ENCODE measurements around the gene TMOD1.
"Not testable (repeated sequence)": the region's sequence is repeated elsewhere in the genome, so short reads cannot be mapped to it uniquely, and the experiment has no call there.

The TMOD1 gene

GRCh38 chr9:97578846-97579245 lies 77.4 kb downstream of the TMOD1 start:
- Histone ChIP-seq H3K4me3 (ENCODE audit: insufficient read depth in 1 of 2, low read depth in 1 of 2, low read length in 2 of 2) (no peak overlapping the region), H3K36me3 (ENCODE audit: control insufficient read depth in 1 of 2, insufficient read depth in 2 of 2, low read depth in 1 of 2, low read length in 2 of 2) (no peaks in the 10 kb centered on the region), H3K27me3 (ENCODE audit: control insufficient read depth in 1 of 2, insufficient read depth in 1 of 2, low read length in 2 of 2) (peaks cover 4 to 11% of the 10 kb centered on the region in 2 experiments), H3K14ac (ENCODE audit: low read length in 2 of 2) (no peak overlapping the region), H2BK15ac (ENCODE audit: low read depth, poor library complexity, severe bottlenecking) (peak overlapping the region; percentile 28), H4K8ac (ENCODE audit: low read length) (no peak overlapping the region), H2BK5ac (ENCODE audit: low read depth, low read length, poor library complexity, severe bottlenecking) (no peak overlapping the region), H3K27ac (ENCODE audit: low read length, poor library complexity, severe bottlenecking) (no peak overlapping the region), H2AK5ac (ENCODE audit: low read length, severe bottlenecking) (no peak overlapping the region), H3K79me1 (replicated peaks; ENCODE audit: low read length, poor library complexity, severe bottlenecking) (no peaks in the 10 kb centered on the region), H3K4me2 (ENCODE audit: low read length, poor library complexity, severe bottlenecking) (no peak overlapping the region), H2BK12ac (ENCODE audit: low read length in 2 of 2) (no peak overlapping the region), H3K23ac (ENCODE audit: low read length in 2 of 2) (no peak overlapping the region), H2BK120ac (ENCODE audit: low read depth, low read length) (no peak overlapping the region), H2AFZ (ENCODE audit: low read depth, low read length) (no peak overlapping the region), H3K4ac (ENCODE audit: low read depth in 1 of 2, low read length in 2 of 2) (no peak overlapping the region), H3K18ac (ENCODE audit: low read depth in 1 of 2, low read length in 2 of 2) (no peak overlapping the region), H4K91ac (ENCODE audit: low read length) (no peak overlapping the region), H3K4me1 (ENCODE audit: control insufficient read depth, insufficient read depth, low read depth, low read length) (no peaks in the 10 kb centered on the region), H3K9me3 (ENCODE audit: control insufficient read depth, low read length) (no peaks in the 10 kb centered on the region), H3K9ac (ENCODE audit: low read length) (no peak overlapping the region)
- no peak for DNase-seq
- WGBS = 90% methylated on average over 5 of the region's 5 CpGs

DNA sequence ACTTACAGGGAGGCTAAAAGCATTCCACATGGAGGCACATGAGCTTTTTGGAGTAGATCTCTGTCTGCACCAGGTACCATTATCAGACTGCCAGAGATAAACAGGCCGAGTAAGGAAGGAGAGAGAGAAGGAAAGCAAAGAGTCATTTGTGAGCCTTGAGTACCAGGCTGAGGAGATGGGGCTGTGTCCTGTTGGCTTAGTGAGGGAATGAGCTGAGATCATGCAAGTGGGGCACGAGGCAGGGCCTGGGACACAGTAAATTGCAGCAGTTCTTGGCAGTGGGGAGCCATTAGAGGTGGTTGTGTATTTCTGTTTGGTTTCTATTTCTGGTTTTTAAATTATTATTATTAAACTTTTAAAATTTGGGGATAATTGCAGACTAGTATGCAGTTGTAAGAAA lies 78.4 kb downstream of the TMOD1 start:
- no peak overlapping the region for H3K27ac ChIP-seq (ENCODE audit: low read length, poor library complexity, severe bottlenecking)
- H2BK120ac ChIP-seq (ENCODE audit: low read depth, low read length) = no peak overlapping the region
- H2BK5ac ChIP-seq (ENCODE audit: low read depth, low read length, poor library complexity, severe bottlenecking) = no peak overlapping the region
- no peak overlapping the region for H3K4ac ChIP-seq (ENCODE audit: low read depth in 1 of 2, low read length in 2 of 2)
- 56% methylated on average over 1 of the region's 2 CpGs for WGBS
- no peak overlapping the region for H2AFZ ChIP-seq (ENCODE audit: low read depth, low read length)
- H3K4me3 ChIP-seq (ENCODE audit: insufficient read depth in 1 of 2, low read depth in 1 of 2, low read length in 2 of 2) = no peak overlapping the region
- H3K9ac ChIP-seq (ENCODE audit: low read length) = no peak overlapping the region
- H3K4me1 ChIP-seq (ENCODE audit: control insufficient read depth, insufficient read depth, low read depth, low read length) = no peaks in the 10 kb centered on the region
- H4K8ac ChIP-seq (ENCODE audit: low read length) = no peak overlapping the region
- H3K18ac ChIP-seq (ENCODE audit: low read depth in 1 of 2, low read length in 2 of 2) = no peak overlapping the region
- no peak overlapping the region for H2AK5ac ChIP-seq (ENCODE audit: low read length, severe bottlenecking)
- no peak for DNase-seq
- H3K27me3 ChIP-seq (ENCODE audit: control insufficient read depth in 1 of 2, insufficient read depth in 1 of 2, low read length in 2 of 2) = peaks cover 4 to 11% of the 10 kb centered on the region in 2 experiments
- no peaks in the 10 kb centered on the region for H3K9me3 ChIP-seq (ENCODE audit: control insufficient read depth, low read length)
- H3K79me1 ChIP-seq (replicated peaks; ENCODE audit: low read length, poor library complexity, severe bottlenecking) = no peaks in the 10 kb centered on the region
- no peak overlapping the region for H2BK15ac ChIP-seq (ENCODE audit: low read depth, poor library complexity, severe bottlenecking)
- no peak overlapping the region for H2BK12ac ChIP-seq (ENCODE audit: low read length in 2 of 2)
- H3K36me3 ChIP-seq (ENCODE audit: control insufficient read depth in 1 of 2, insufficient read depth in 2 of 2, low read depth in 1 of 2, low read length in 2 of 2) = no peaks in the 10 kb centered on the region
- H3K14ac ChIP-seq (ENCODE audit: low read length in 2 of 2) = no peak overlapping the region
- no peak overlapping the region for H3K23ac ChIP-seq (ENCODE audit: low read length in 2 of 2)
- H3K4me2 ChIP-seq (ENCODE audit: low read length, poor library complexity, severe bottlenecking) = no peak overlapping the region
- H4K91ac ChIP-seq (ENCODE audit: low read length) = no peak overlapping the region

DNA sequence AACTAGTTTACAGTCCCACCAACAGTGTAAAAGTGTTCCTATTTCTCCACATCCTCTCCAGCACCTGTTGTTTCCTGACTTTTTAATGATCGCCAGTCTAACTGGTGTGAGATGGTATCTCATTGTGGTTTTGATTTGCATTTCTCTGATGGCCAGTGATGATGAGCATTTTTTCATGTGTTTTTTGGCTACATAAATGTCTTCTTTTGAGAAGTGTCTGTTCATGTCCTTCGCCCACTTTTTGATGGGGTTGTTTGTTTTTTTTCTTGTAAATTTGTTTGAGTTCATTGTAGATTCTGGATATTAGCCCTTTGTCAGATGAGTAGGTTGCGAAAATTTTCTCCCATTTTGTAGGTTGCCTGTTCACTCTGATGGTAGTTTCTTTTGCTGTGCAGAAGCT lies 80.1 kb downstream of the TMOD1 start:
- not testable (repeated sequence) for H2BK5ac ChIP-seq (ENCODE audit: low read depth, low read length, poor library complexity, severe bottlenecking); H3K4ac ChIP-seq (ENCODE audit: low read depth in 1 of 2, low read length in 2 of 2); H3K18ac ChIP-seq (ENCODE audit: low read depth in 1 of 2, low read length in 2 of 2); DNase-seq; H2BK12ac ChIP-seq (ENCODE audit: low read length in 2 of 2); H3K14ac ChIP-seq (ENCODE audit: low read length in 2 of 2); H3K36me3 ChIP-seq (ENCODE audit: control insufficient read depth in 1 of 2, insufficient read depth in 2 of 2, low read depth in 1 of 2, low read length in 2 of 2); H4K91ac ChIP-seq (ENCODE audit: low read length); H2AFZ ChIP-seq (ENCODE audit: low read depth, low read length); H3K4me3 ChIP-seq (ENCODE audit: insufficient read depth in 1 of 2, low read depth in 1 of 2, low read length in 2 of 2); H4K8ac ChIP-seq (ENCODE audit: low read length); H3K9me3 ChIP-seq (ENCODE audit: control insufficient read depth, low read length); H2AK5ac ChIP-seq (ENCODE audit: low read length, severe bottlenecking); H2BK15ac ChIP-seq (ENCODE audit: low read depth, poor library complexity, severe bottlenecking); H3K4me2 ChIP-seq (ENCODE audit: low read length, poor library complexity, severe bottlenecking); H3K4me1 ChIP-seq (ENCODE audit: control insufficient read depth, insufficient read depth, low read depth, low read length); H3K23ac ChIP-seq (ENCODE audit: low read length in 2 of 2); H3K9ac ChIP-seq (ENCODE audit: low read length); H2BK120ac ChIP-seq (ENCODE audit: low read depth, low read length); H3K27ac ChIP-seq (ENCODE audit: low read length, poor library complexity, severe bottlenecking); H3K79me1 ChIP-seq (replicated peaks; ENCODE audit: low read length, poor library complexity, severe bottlenecking)
- 80% methylated on average over 1 of the region's 3 CpGs for WGBS
- H3K27me3 ChIP-seq (ENCODE audit: control insufficient read depth in 1 of 2, insufficient read depth in 1 of 2, low read length in 2 of 2) = peaks cover 4 to 11% of the 10 kb centered on the region in 2 experiments

GRCh38 chr9:97584778-97585177 lies 83.3 kb downstream of the TMOD1 start:
- H3K4me3 ChIP-seq (ENCODE audit: insufficient read depth in 1 of 2, low read depth in 1 of 2, low read length in 2 of 2); H3K4ac ChIP-seq (ENCODE audit: low read depth in 1 of 2, low read length in 2 of 2); H4K91ac ChIP-seq (ENCODE audit: low read length); H2AFZ ChIP-seq (ENCODE audit: low read depth, low read length); H2BK5ac ChIP-seq (ENCODE audit: low read depth, low read length, poor library complexity, severe bottlenecking); H3K18ac ChIP-seq (ENCODE audit: low read depth in 1 of 2, low read length in 2 of 2); H3K9ac ChIP-seq (ENCODE audit: low read length); H3K14ac ChIP-seq (ENCODE audit: low read length in 2 of 2); H3K4me2 ChIP-seq (ENCODE audit: low read length, poor library complexity, severe bottlenecking); H3K27me3 ChIP-seq (ENCODE audit: control insufficient read depth in 1 of 2, insufficient read depth in 1 of 2, low read length in 2 of 2); DNase-seq; H2AK5ac ChIP-seq (ENCODE audit: low read length, severe bottlenecking); H3K9me3 ChIP-seq (ENCODE audit: control insufficient read depth, low read length); H3K23ac ChIP-seq (ENCODE audit: low read length in 2 of 2); H2BK12ac ChIP-seq (ENCODE audit: low read length in 2 of 2); H2BK15ac ChIP-seq (ENCODE audit: low read depth, poor library complexity, severe bottlenecking); H3K36me3 ChIP-seq (ENCODE audit: control insufficient read depth in 1 of 2, insufficient read depth in 2 of 2, low read depth in 1 of 2, low read length in 2 of 2); H2BK120ac ChIP-seq (ENCODE audit: low read depth, low read length); H4K8ac ChIP-seq (ENCODE audit: low read length); H3K27ac ChIP-seq (ENCODE audit: low read length, poor library complexity, severe bottlenecking); H3K79me1 ChIP-seq (replicated peaks; ENCODE audit: low read length, poor library complexity, severe bottlenecking); H3K4me1 ChIP-seq (ENCODE audit: control insufficient read depth, insufficient read depth, low read depth, low read length): not testable (repeated sequence)
- no CpG with 5 or more reads among the region's 2 CpGs for WGBS

All from mesenchymal stem cell (in vitro differentiated cells and primary cell).